Mammary epithelial cell (primary cell): ENCODE data around the gene SUPT5H.

Experiments used
- CTCF ChIP-seq, 2 donors: IDR thresholded peaks in 1 of 2; conservative IDR thresholded peaks in 1 of 2; 2 replicates each; pipeline ENCODE4 v1.5.1; 2011 to 2012; ENCODE audit warnings: inconsistent platforms in 2 of 2, low read length in 2 of 2, mild to moderate bottlenecking in 2 of 2, control low read depth in 1 of 2, low read depth in 1 of 2; ENCODE audit not compliant: insufficient read depth in 1 of 2; ENCODE audit errors: extremely low read depth in 1 of 2
- EZH2 ChIP-seq: IDR thresholded peaks from 2 replicates; pipeline ENCODE4 v1.6.1; 2012; ENCODE audit warnings: low read length, inconsistent platforms, borderline replicate concordance

GRCh38 chr19:39427707-39428106 lies 17.7 kb upstream of the SUPT5H start:
- TF ChIP-seq EZH2 (no peak), CTCF (conservative IDR thresholded peaks at IDR 0.05 in 1 of 2, IDR thresholded peaks at IDR 0.05 in 1 of 2; ENCODE audit: extremely low read depth in 1 of 2, insufficient read depth in 1 of 2, low read depth in 1 of 2, low read length in 2 of 2) (no peak)
